HUDEP-2 (cell line): Measurements from ENCODE around the gene SORT1.
A peak's percentile ranks its signal among the peaks of the same experiment; 100 is the strongest.
"Not testable (repeated sequence)": the region's sequence is repeated elsewhere in the genome, so short reads cannot be mapped to it uniquely, and the experiment has no call there.

Source experiments
- DNase-seq, 76 experiments: peaks; one replicate each; lab custom pipeline; 2025; ENCODE audit not compliant: unreplicated experiment in 76 of 76; lab: John Stamatoyannopoulos, UW

The SORT1 gene

GRCh38 chr1:109398343-109399225 is 866 bp upstream of the SORT1 start:
- DNase-seq, result no peak

- DNase-seq, result no peak
Observed at GRCh38 chr1:109396871-109397580, 692 bp downstream of the SORT1 start.

- DNase-seq, result no peak
Observed at GRCh38 chr1:109396513-109396839, 1.2 kb downstream of the SORT1 start.

GRCh38 chr1:109395602-109396512 is 1.9 kb downstream of the SORT1 start:
- DNase-seq, result no peak

- DNase-seq, result not testable (repeated sequence)
Observed at GRCh38 chr1:109395282-109395599, 2.5 kb downstream of the SORT1 start.

- no peak for DNase-seq
Observed at GRCh38 chr1:109394591-109395281, 3.0 kb downstream of the SORT1 start.

- DNase-seq, result no peak
Observed at GRCh38 chr1:109393617-109394233, 4.0 kb downstream of the SORT1 start.

- DNase-seq, result no peak
Observed at GRCh38 chr1:109392788-109393616, 4.7 kb downstream of the SORT1 start.

GRCh38 chr1:109392037-109392787 is 5.5 kb downstream of the SORT1 start:
- DNase-seq, result no peak

- DNase-seq, result no peak
Observed at GRCh38 chr1:109391626-109392025, 6.1 kb downstream of the SORT1 start.

- no peak for DNase-seq
Observed at GRCh38 chr1:109391157-109391556, 6.6 kb downstream of the SORT1 start.

GRCh38 chr1:109389638-109390341 is 7.9 kb downstream of the SORT1 start:
- peak in 20 of 76 experiments; percentile 4 to 62 (median 25) for DNase-seq

- peak in 35 of 76 experiments; percentile 2 to 63 (median 31) for DNase-seq
Observed at GRCh38 chr1:109388884-109389637, 8.7 kb downstream of the SORT1 start.

- DNase-seq, result no peak
Observed at GRCh38 chr1:109388208-109388711, 9.5 kb downstream of the SORT1 start.

- DNase-seq, result no peak
Observed at GRCh38 chr1:109386054-109386717, 11.5 kb downstream of the SORT1 start.

GRCh38 chr1:109385417-109385816 is 12.3 kb downstream of the SORT1 start:
- peak in 8 of 76 experiments; percentile 6 to 31 (median 12) for DNase-seq
